HG03521 (cell line): ENCODE measurements around the gene TBC1D20.
"Not testable (repeated sequence)": the region's sequence is repeated elsewhere in the genome, so short reads cannot be mapped to it uniquely, and the experiment has no call there.

Source experiments
- ATAC-seq: cut with Tn5 transposase; IDR thresholded peaks from one replicate; pipeline ENCODE4 v1.9.1; 2021; ENCODE audit warnings: mild to moderate bottlenecking, moderate library complexity; ENCODE audit not compliant: unreplicated experiment

Gene TBC1D20

GRCh38 chr20:402898-403581 lies 59.3 kb downstream of the TBC1D20 start:
- no peak for ATAC-seq

- ATAC-seq, result no peak
Measured at GRCh38 chr20:402496-402885, 59.8 kb downstream of the TBC1D20 start.

GRCh38 chr20:401682-402495 lies 60.4 kb downstream of the TBC1D20 start:
- no peak for ATAC-seq

GRCh38 chr20:400454-401275 lies 61.7 kb downstream of the TBC1D20 start:
- ATAC-seq, result no peak

GRCh38 chr20:400128-400453 lies 62.2 kb downstream of the TBC1D20 start:
- no peak for ATAC-seq

- no peak for ATAC-seq
Measured at GRCh38 chr20:399182-399707, 63.1 kb downstream of the TBC1D20 start.

GRCh38 chr20:397432-398237 lies 64.7 kb downstream of the TBC1D20 start:
- ATAC-seq, result no peak

- no peak for ATAC-seq
Measured at GRCh38 chr20:396619-397431, 65.5 kb downstream of the TBC1D20 start.

GRCh38 chr20:396252-396618 lies 66.1 kb downstream of the TBC1D20 start:
- no peak for ATAC-seq

- not testable (repeated sequence) for ATAC-seq
Measured at GRCh38 chr20:393296-393695, 69.0 kb downstream of the TBC1D20 start.

- ATAC-seq, result no peak
Measured at GRCh38 chr20:391041-391711, 71.2 kb downstream of the TBC1D20 start.

- ATAC-seq, result no peak
Measured at GRCh38 chr20:389220-389619, 73.1 kb downstream of the TBC1D20 start.

GRCh38 chr20:388034-388994 lies 74.0 kb downstream of the TBC1D20 start:
- ATAC-seq, result no peak

GRCh38 chr20:387520-387919 lies 74.8 kb downstream of the TBC1D20 start:
- no peak for ATAC-seq

GRCh38 chr20:386634-387033 lies 75.7 kb downstream of the TBC1D20 start:
- not testable (repeated sequence) for ATAC-seq
